GM19043 (cell line): ENCODE measurements around the gene MDGA2.
A peak's percentile ranks its signal among the peaks of the same experiment; 100 is the strongest.

Experiments
- ATAC-seq: cut with Tn5 transposase; IDR thresholded peaks from one replicate; pipeline ENCODE4 v1.9.1; 2021; ENCODE audit warnings: low read depth; ENCODE audit not compliant: unreplicated experiment

Gene MDGA2

DNA sequence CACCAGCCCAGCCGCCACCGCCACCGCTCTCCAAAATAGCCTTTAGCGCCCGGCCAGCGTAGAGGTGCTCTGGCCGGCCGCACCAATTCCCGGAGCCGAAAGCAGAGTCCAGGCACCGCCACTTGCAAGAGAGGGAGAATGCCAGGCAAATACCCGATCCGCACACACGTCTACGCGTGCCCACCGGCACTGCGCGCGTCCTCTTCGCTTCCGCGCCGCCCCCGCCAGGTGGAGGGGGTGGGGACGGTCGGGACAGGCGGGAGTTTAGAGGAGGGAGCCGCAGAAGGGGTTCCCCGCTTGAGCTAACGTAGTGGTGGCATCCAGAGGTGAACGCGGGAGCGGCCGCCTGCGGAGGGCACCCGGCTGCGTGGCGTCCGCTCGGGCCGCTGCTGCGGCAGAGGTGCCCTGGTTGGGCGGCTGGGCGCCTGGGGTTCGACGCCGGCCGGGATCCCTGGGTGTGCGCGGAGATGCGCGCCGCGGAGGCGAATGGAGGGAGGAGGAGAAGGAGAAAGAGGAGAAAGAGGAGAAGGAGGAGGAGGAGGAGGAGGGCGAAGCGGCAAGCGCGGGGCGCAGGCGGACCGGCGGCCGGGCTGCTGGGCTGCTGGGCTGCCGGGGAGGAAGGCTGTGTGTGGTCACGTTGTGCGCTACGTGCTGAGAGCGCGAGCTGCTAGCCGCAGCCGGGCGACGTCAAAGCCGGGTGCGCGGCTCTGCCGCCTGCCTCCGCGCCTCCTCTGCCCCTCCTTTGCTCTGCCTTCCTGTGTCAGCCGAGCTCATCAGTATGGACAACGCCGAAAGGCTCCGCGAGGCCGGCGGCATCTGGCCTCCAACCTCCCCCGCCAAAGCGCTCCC is at the start of gene MDGA2:
Gene MDGA2 (minus strand): TSS at position 140 of the 849 bp plus-strand sequence.
- peak; percentile 52 for ATAC-seq

DNA sequence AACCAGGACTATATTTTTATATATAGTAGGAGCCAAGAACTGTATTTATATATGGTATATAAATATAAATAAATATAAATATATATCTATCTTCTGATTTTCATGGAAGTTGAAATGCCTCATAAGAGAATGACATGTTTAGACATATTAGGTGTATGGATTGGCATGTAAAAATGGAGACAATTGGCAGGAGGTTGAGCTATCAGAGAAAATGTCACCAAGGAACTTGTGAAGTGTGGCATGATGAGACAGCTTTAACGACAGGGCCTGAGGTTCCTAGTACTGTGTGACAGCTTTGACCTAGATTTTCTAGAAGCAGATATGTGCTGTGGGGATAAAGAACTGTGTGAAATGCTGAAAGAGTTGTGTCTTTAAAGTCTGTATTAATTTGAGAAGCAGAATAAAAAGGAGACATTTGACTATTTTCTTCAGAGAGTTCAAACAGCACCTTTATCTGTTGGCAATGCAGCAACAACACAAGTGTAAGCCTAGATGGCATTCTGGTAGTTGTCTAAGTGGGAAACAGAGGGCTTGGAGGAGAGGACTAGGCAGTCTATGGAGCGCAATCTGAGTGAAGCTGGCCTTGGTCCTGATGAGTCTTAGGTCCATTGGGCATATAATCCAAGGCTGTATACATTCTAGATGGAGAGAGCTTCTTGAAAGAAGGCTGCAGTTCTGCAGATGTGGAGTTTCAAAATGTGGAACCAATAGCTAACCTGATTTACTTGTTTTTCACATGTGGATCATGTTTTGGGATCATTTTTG is 47.7 kb upstream of the MDGA2 start:
- ATAC-seq: no peak

- ATAC-seq: no peak
Measured at GRCh38 chr14:47720281-47720680, 44.9 kb upstream of the MDGA2 start.

DNA sequence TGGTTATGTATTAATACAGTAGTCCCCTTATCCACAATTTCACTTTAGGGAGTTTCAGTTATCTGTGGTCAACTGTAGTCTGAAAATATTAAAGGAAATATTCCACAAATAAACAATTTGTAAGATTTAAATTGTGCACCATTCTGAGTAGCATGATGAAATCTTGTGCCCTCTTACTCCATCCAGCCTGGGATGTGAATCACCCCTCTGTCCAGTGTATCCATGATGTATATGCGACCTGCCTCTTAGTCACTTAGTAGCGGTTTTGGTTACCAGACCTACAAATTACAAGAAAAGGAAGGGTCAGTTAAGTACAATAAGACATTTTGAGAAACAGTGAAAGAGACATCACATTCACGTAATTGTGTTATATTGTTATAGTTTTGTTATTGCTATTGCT is 39.9 kb upstream of the MDGA2 start:
- ATAC-seq: no peak

GRCh38 chr14:47710581-47710980 is 35.2 kb upstream of the MDGA2 start:
- no peak for ATAC-seq

DNA sequence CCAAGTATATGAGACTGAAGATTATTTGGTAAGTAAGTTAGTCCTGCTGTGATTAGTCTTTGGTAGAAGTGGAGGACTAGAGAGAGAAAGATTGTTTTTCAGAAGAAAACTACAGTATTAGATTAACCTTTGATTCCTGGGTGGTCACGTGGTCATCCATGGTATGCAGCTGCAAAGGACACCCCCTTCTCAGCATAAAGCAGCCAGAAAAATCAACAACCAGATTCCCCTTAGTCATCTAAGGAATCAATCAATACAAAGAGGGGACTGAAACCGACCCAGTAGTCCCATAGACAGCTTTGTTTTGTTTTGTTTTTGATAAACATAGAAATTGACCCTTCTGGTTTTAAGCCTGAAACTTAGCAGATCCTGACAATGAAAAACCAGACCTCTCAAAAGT is 30.3 kb upstream of the MDGA2 start:
- no peak for ATAC-seq

DNA sequence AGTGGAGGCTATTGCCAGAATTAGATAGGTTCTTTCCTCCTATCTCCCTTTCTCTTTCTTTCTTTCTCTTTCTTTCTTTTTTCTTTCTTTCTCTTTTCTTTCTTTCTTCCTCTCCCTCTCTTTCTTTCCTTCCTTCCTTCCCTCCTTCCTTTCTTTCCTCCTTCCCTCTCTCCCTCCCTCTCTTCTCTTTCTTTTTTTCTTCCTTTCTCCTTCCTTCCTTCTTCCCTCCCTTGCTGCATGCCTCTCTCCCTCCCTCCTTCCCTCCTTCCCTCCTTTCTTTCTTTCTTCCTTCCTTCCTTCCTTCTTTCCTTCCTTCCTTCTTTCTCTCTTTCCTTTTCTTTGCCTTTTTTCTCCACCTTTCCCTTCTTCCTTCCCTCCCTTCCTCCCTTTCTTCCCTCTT is 16.4 kb upstream of the MDGA2 start:
- no peak for ATAC-seq

GRCh38 chr14:47678993-47679392 is 3.6 kb upstream of the MDGA2 start:
- no peak for ATAC-seq

DNA sequence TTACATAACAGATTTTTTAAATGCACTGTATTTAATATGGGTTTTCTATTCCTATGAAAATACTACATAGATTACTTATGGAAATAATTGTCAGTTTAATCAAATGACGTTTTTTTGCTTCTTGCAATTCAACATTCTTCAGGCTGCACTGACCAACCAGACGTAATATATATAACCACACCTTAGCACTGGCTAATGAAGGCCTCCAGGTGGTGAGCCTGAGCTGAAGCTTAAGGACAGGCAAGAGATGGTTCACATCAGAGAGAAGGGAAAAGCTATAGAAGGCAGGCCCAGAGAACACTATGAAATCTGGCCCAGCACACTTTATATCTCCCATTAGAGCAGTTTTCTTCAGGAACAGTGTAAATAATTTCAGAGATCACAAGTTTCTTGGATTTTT is 2.8 kb upstream of the MDGA2 start:
- no peak for ATAC-seq

DNA sequence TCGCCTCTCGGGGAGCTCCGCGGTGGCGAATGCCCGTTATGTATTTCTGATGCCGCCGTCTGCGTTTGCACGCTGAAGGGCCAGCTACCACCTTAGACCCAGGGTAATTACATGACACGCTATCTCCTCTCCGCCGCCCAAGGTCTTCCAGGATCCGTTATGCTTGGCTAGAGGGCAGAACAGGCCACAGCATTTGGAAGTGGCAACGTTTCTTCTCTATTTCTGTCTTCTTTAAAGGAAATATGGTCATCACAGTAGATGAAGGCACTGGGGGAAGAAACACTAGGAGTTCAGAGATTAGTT is 861 bp upstream of the MDGA2 start:
- no peak for ATAC-seq

DNA sequence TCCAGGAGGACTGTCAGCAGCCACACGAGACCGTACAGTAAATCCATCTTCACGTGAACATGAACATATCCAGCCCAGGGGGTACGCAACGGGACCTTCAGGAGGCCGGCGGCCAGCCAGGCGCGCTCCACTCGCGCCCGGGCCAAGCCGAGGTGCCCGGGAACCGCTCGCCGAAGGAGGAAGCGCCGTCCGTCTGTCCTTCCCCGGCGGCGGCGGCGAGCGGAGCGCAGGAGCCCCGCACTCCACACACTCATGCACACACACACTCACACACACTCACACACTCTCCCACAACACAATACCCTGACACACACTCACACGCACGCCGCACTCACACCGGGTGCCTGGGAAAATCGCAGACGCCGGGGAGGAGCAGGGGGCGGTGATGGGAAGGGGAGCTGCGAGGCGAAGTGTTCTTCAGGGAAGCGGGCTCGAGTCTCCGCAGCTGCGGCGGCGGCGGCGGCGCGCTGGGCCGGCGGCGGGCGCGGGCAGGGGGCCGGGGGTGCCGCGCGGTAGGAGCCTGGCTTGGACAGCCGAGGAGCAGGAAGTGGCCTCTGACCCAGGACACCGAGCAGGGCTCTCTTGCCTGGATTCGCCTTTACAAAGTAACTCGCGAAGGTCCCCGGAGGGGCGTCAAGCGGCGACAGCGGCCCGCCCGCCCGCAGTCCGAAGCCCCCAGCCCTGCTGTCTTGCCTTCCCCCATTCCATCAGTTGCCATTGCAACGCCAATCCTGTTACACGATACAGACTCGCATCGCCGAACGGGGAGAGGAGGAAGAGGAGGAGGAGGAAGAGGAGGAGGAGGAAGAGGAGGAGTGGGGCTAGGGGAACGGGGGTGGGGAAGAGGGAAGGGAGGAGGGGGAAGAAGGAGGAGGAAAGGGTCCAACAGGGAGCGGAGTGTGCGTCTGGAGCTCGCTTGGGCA is 601 bp downstream of the MDGA2 start:
- ATAC-seq: no peak

GRCh38 chr14:47674148-47674542 is 1.3 kb downstream of the MDGA2 start:
- no peak for ATAC-seq

DNA sequence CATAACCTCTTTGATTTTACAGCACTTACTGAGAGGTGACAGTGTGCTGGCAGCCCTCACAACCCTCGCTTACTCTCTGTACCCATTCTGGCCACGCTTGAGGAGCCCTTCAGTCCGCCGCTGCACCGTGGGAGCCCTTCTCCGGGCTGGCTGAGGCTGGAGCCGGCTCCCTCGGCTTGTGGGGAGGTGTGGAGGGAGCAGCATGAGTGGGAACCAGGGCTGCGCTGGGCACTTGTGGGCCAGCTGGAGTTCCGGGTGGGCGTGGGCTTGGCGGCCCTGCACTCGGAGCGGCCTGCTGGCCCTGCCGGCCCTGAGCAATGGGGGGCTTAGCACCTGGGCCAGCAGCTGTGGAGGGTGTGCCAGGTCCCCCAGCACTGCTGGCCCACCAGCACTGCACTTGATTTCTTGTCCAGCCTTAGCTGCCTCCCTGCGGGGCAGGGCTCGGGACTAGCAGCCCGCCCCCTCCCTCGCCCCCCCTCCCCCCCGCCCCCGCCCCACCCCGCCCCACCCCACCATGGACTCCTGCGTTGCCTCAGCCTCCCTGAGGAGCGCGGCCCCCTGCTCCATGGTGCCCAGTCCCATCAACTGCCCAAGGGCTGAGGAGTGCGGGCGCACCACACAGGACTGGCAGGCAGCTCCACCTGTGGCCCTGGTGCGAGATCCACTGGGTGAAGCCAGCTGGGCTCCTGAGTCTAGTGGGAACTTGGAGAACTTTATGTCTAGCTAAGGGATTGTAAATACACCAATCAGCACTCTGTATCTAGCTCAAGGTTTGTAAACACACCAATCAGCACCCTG is 9.9 kb downstream of the MDGA2 start:
- no peak for ATAC-seq

DNA sequence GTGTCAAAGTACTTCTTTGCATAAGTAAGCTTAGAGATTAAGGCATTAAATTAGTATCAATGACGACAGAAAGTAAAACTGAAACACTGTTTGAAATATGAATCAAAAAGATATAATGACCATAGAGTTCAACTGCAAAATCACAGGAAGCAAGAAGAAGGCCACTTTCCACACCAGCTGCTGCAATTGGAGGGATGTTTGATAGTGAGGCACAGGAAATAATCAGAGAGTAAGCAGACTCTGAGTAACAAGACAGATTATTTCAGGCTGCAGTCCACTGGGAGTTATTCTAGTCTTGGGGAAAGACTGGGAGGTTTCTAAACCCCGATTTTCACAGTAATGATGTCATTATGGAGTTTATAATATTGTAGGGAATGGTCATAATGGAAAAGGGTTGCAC is 12.9 kb downstream of the MDGA2 start:
- ATAC-seq: no peak

- ATAC-seq: no peak
Measured at GRCh38 chr14:47660158-47660557, 15.2 kb downstream of the MDGA2 start.

DNA sequence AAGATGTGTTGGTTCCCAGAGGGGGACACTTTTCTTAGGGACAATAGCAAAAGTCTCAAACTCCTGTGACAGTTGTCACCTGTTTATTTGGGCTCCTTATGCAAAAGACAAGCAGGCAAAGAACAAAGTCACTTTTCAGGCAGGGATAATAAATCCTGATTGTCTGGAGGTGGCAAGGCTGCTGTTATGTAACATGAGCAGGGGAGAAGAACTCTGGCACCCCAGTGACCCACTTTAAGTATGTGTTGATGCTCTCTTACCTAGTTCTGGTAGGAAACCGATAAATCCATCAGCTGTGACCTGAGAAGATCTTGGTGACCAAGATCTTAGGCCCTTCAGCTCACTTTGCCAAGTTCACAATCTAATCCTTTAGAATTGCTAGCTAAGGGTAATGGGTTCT is 17.4 kb downstream of the MDGA2 start:
- ATAC-seq: no peak

DNA sequence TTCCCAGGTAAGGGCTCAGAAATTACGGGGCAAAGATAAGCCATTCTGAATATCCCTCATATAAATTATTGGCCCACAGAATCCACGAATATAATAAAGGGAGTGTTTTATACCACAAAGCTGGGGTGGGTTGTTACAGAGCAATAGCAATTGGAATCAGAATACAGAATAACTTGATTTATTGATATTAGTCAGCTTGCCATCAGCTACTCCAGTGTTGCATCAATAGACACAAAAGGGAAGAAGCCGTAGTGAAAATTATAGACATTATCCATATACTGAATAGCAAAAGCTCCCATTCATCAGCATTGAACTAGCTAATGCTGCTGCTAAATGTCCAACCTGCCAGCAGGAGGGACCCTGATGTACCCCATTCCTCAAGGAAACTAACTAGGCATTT is 18.3 kb downstream of the MDGA2 start:
- no peak for ATAC-seq

GRCh38 chr14:47651337-47651736 is 24.1 kb downstream of the MDGA2 start:
- no peak for ATAC-seq

- ATAC-seq: no peak
Measured at GRCh38 chr14:47637753-47638152, 37.7 kb downstream of the MDGA2 start.
